HEK293 (cell line): ENCODE results near the gene HOXD10.

Experiments
- ATF2 ChIP-seq: fragments of 450-650 bp; formaldehyde crosslinking; IDR thresholded peaks from 2 replicates; pipeline ENCODE4 v1.5.1; 2016; ENCODE audit warnings: missing biosample characterization, missing genetic modification characterization, low read depth
- BCL11B ChIP-seq: fragments of 450-650 bp; formaldehyde crosslinking; IDR thresholded peaks from 2 replicates; pipeline ENCODE4 v1.5.1; 2016; ENCODE audit warnings: low read depth, missing biosample characterization, missing genetic modification characterization
- BCL6B ChIP-seq: fragments of 450-650 bp; formaldehyde crosslinking; IDR thresholded peaks from 2 replicates; pipeline ENCODE4 v1.5.1; 2017; ENCODE audit warnings: missing biosample characterization, missing genetic modification characterization
- PRDM4 ChIP-seq: fragments of 450-650 bp; formaldehyde crosslinking; IDR thresholded peaks from 2 replicates; pipeline ENCODE4 v1.5.1; 2017; ENCODE audit warnings: missing biosample characterization, missing genetic modification characterization
- REST ChIP-seq: fragments of 450-650 bp; formaldehyde crosslinking; IDR thresholded peaks from 2 replicates; pipeline ENCODE4 v1.5.1; 2016; ENCODE audit warnings: missing biosample characterization, missing genetic modification characterization
- WT1 ChIP-seq: fragments of 450-650 bp; formaldehyde crosslinking; IDR thresholded peaks from 2 replicates; pipeline ENCODE4 v1.5.1; 2016; ENCODE audit warnings: missing biosample characterization, missing genetic modification characterization
- ZEB2 ChIP-seq: fragments of 450-650 bp; formaldehyde crosslinking; IDR thresholded peaks from 2 replicates; pipeline ENCODE4 v1.5.1; 2016; ENCODE audit warnings: missing biosample characterization, missing genetic modification characterization
- ZFHX2 ChIP-seq: fragments of 450-650 bp; formaldehyde crosslinking; conservative IDR thresholded peaks from 2 replicates; pipeline ENCODE4 v1.5.1; 2016; ENCODE audit warnings: missing biosample characterization, missing genetic modification characterization
- ZFP37 ChIP-seq: fragments of 450-650 bp; formaldehyde crosslinking; IDR thresholded peaks from 2 replicates; pipeline ENCODE4 v1.5.1; 2016; ENCODE audit warnings: missing biosample characterization, missing genetic modification characterization
- ZIC2 ChIP-seq: fragments of 450-650 bp; formaldehyde crosslinking; IDR thresholded peaks from 2 replicates; pipeline ENCODE4 v1.5.1; 2016; ENCODE audit warnings: missing biosample characterization, missing genetic modification characterization
- ZNF114 ChIP-seq: fragments of 450-650 bp; formaldehyde crosslinking; IDR thresholded peaks from 2 replicates; pipeline ENCODE4 v1.5.0; 2017; ENCODE audit warnings: missing biosample characterization, missing genetic modification characterization
- ZNF266 ChIP-seq: fragments of 450-650 bp; formaldehyde crosslinking; IDR thresholded peaks from 2 replicates; pipeline ENCODE4 v1.5.1; 2016; ENCODE audit warnings: missing biosample characterization, missing genetic modification characterization, low read depth
- ZNF302 ChIP-seq: fragments of 450-650 bp; formaldehyde crosslinking; IDR thresholded peaks from 2 replicates; pipeline ENCODE4 v1.5.1; 2016; ENCODE audit warnings: missing biosample characterization, missing genetic modification characterization, low read depth
- ZNF311 ChIP-seq: fragments of 450-650 bp; formaldehyde crosslinking; IDR thresholded peaks from 2 replicates; pipeline ENCODE4 v1.5.1; 2017; ENCODE audit warnings: missing biosample characterization, missing genetic modification characterization, borderline replicate concordance
- ZNF354C ChIP-seq: fragments of 450-650 bp; formaldehyde crosslinking; IDR thresholded peaks from 2 replicates; pipeline ENCODE4 v1.5.1; 2016; ENCODE audit warnings: missing biosample characterization, missing genetic modification characterization, low read depth, borderline replicate concordance
- ZNF416 ChIP-seq: fragments of 450-650 bp; formaldehyde crosslinking; IDR thresholded peaks from 2 replicates; pipeline ENCODE4 v1.5.1; 2016; ENCODE audit warnings: missing biosample characterization, missing genetic modification characterization
- ZNF433 ChIP-seq: fragments of 450-650 bp; formaldehyde crosslinking; IDR thresholded peaks from 2 replicates; pipeline ENCODE4 v1.5.1; 2016; ENCODE audit warnings: missing biosample characterization, missing genetic modification characterization, low read depth
- ZNF626 ChIP-seq: fragments of 450-650 bp; sonication (Bioruptor Pico); formaldehyde crosslinking; IDR thresholded peaks from 2 replicates; pipeline ENCODE4 v1.5.1; 2018; ENCODE audit warnings: missing biosample characterization, missing genetic modification characterization, inconsistent platforms
- ZNF654 ChIP-seq: fragments of 450-650 bp; formaldehyde crosslinking; IDR thresholded peaks from 2 replicates; pipeline ENCODE4 v1.5.1; 2016; ENCODE audit warnings: low read depth, missing biosample characterization, missing genetic modification characterization
- ZNF677 ChIP-seq: fragments of 450-650 bp; IDR thresholded peaks from 2 replicates; pipeline ENCODE4 v1.5.0; 2018; ENCODE audit warnings: missing biosample characterization, mild to moderate bottlenecking, missing genetic modification characterization, moderate library complexity
- ZNF704 ChIP-seq: fragments of 450-650 bp; formaldehyde crosslinking; IDR thresholded peaks from 2 replicates; pipeline ENCODE4 v1.5.1; 2016; ENCODE audit warnings: missing biosample characterization, missing genetic modification characterization
- ZNF768 ChIP-seq: fragments of 450-650 bp; formaldehyde crosslinking; IDR thresholded peaks from 2 replicates; pipeline ENCODE4 v1.5.1; 2018; ENCODE audit warnings: missing biosample characterization, mild to moderate bottlenecking, missing genetic modification characterization
- ZNF776 ChIP-seq: fragments of 450-650 bp; formaldehyde crosslinking; IDR thresholded peaks from 2 replicates; pipeline ENCODE4 v1.5.0; 2017; ENCODE audit warnings: missing biosample characterization, missing genetic modification characterization, borderline replicate concordance
- ZNF791 ChIP-seq: fragments of 450-650 bp; formaldehyde crosslinking; IDR thresholded peaks from 2 replicates; pipeline ENCODE4 v1.5.1; 2016; ENCODE audit warnings: missing biosample characterization, missing genetic modification characterization
- ZNF843 ChIP-seq: fragments of 450-650 bp; formaldehyde crosslinking; IDR thresholded peaks from 2 replicates; pipeline ENCODE4 v1.5.1; 2016; ENCODE audit warnings: missing biosample characterization, missing genetic modification characterization
- ZSCAN18 ChIP-seq: fragments of 450-650 bp; formaldehyde crosslinking; IDR thresholded peaks from 2 replicates; pipeline ENCODE4 v1.5.1; 2016; ENCODE audit warnings: missing biosample characterization, missing genetic modification characterization

The HOXD10 gene

GRCh38 chr2:176106581-176107539, 9.7 kb upstream of the HOXD10 start, which contains the start of gene HOXD11 (continued):
- TF ChIP-seq REST (no peak), ZIC2 (peak; percentile 76), ZFP37 (tag by site-specific recombination) (peak; percentile 85; the same call in 1 of the 2 replicates), PRDM4 (tag by site-specific recombination) (peak; percentile 76), ZNF791 (tag by site-specific recombination) (no peak), BCL11B (tag by site-specific recombination) (peak; percentile 67), ZNF416 (tag by site-specific recombination) (no peak), ZNF654 (tag by site-specific recombination) (no peak), ZSCAN18 (tag by site-specific recombination) (no peak), ZNF354C (no peak), ZNF776 (tag by site-specific recombination) (no peak), ZNF433 (tag by site-specific recombination) (no peak), ZNF626 (tag by site-specific recombination) (no peak), ZNF302 (tag by site-specific recombination) (no peak), ZNF114 (tag by site-specific recombination) (no peak), ZNF677 (tag by site-specific recombination) (no peak), ZEB2 (tag by site-specific recombination) (peak; percentile 92), ZNF311 (tag by site-specific recombination) (no peak), BCL6B (tag by site-specific recombination) (no peak), ZNF843 (peak; percentile 84), ATF2 (tag by site-specific recombination) (no peak), ZFHX2 (tag by site-specific recombination) (peak; percentile 67), WT1 (tag by site-specific recombination) (peak; percentile 38; the same call in 1 of the 2 replicates), ZNF266 (tag by site-specific recombination) (no peak), ZNF768 (tag by site-specific recombination) (no peak), ZNF704 (tag by site-specific recombination) (no peak)
